Measurements from ENCODE around the gene VILL. TPM values are rescaled to one million over a fixed set of nuclear protein-coding genes. Genes with fewer than 3 reads are reported as not detected.

VILL gene
- total RNA-seq, 1 donor from 2014 or later, result 121 TPM

DNA sequence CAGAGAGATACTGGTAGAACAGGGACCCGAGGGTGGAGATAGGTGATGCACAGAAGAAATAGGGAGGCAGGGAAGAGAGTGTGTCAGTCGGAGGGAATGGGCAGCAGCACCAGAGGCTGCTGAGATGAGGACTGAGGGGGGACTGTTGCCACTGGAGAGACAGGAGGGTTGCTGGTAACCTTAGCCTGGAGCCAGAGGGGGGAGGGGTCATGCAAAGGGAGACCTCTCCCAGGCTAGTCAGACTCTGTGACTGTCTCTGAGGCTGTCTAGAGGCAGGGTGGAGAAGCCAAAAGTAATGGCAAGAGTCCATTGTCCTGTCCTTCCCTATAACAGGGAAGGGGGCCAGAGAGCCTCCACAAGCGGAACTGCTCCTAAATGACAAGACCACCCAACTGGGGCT lies 46.3 kb downstream of the VILL start:
- no peaks in the 10 kb centered on the region for H3K36me3 ChIP-seq (ENCODE audit: control insufficient read depth, insufficient read depth, low read length)
- DNase-seq (ENCODE audit: low read depth) (no peak), FAIRE-seq (no peak)
- TF ChIP-seq, protein P1, sequence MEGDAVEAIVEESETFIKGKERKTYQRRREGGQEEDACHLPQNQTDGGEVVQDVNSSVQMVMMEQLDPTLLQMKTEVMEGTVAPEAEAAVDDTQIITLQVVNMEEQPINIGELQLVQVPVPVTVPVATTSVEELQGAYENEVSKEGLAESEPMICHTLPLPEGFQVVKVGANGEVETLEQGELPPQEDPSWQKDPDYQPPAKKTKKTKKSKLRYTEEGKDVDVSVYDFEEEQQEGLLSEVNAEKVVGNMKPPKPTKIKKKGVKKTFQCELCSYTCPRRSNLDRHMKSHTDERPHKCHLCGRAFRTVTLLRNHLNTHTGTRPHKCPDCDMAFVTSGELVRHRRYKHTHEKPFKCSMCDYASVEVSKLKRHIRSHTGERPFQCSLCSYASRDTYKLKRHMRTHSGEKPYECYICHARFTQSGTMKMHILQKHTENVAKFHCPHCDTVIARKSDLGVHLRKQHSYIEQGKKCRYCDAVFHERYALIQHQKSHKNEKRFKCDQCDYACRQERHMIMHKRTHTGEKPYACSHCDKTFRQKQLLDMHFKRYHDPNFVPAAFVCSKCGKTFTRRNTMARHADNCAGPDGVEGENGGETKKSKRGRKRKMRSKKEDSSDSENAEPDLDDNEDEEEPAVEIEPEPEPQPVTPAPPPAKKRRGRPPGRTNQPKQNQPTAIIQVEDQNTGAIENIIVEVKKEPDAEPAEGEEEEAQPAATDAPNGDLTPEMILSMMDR (IDR thresholded peaks at IDR 0.05; ENCODE audit: insufficient read depth, low read length, severe bottlenecking), result no peak
- no peak overlapping the region for H3K4me3 ChIP-seq (ENCODE audit: low read depth, low read length)
- H3K27me3 ChIP-seq (ENCODE audit: control insufficient read depth, insufficient read depth, low read length), result no peaks in the 10 kb centered on the region

DNA sequence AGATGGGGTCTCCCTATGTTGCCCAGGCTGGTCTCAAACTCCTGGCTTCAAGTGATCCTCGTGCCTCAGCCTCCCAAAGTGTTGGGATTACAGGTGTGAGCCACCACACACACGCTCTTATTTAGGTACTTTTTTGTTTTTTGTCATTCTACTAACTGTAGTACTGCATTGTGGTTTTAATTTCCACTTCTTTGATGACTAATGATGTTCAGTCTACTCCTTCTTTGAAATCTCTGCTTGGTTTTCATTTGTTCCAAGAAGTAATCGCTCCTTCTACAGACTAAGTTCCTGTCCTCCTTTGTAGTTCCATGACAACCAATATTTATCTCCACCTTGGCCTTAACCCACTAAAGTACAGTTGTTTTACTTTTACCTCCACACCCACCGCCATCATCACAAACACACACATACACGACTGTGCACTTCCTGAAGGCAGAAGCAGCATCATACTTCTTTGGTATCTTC lies 47.9 kb downstream of the VILL start:
- FAIRE-seq, result no peak
- H3K4me3 ChIP-seq (ENCODE audit: low read depth, low read length), result no peak overlapping the region
- TF ChIP-seq, protein P1 (IDR thresholded peaks at IDR 0.05; ENCODE audit: insufficient read depth, low read length, severe bottlenecking), result no peak
- DNase-seq (ENCODE audit: low read depth), result peak; percentile 35
- no peaks in the 10 kb centered on the region for H3K36me3 ChIP-seq (ENCODE audit: control insufficient read depth, insufficient read depth, low read length)
- H3K27me3 ChIP-seq (ENCODE audit: control insufficient read depth, insufficient read depth, low read length), result no peaks in the 10 kb centered on the region

DNA sequence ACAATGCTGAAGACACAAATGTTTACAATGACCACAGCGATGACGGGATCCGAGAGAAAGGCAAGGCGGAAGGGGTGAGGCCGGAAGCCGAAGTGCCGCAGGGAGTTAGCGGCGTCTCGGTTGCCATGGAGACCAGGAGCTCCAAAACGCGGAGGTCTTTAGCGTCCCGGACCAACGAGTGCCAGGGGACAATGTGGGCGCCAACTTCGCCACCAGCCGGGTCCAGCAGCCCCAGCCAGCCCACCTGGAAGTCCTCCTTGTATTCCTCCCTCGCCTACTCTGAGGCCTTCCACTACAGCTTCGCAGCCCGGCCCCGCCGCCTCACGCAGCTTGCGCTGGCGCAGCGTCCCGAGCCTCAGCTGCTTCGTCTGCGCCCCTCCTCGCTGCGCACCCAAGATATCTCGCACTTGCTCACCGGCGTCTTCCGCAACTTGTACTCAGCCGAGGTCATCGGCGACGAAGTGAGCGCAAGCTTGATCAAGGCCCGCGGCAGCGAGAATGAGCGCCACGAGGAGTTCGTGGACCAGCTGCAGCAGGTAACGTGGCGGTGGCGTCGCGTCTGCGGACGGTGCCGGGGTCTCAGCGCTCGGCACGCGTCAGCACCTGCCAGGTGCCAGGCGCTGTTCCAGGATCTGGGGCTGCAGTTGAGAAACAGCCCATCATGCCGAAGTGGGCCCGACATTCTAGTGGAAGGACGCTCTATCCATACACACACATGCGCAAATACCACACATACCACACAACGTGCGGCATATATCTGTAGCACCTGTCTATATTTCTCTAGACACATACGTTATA lies 48.7 kb downstream of the VILL start, which contains the start of gene DLEC1:
TSS of gene DLEC1 (plus strand) at position 108 of the 798 bp plus-strand sequence. CDS start at position 126, 18 bp downstream.
- H3K27me3 ChIP-seq (ENCODE audit: control insufficient read depth, insufficient read depth, low read length), result no peaks in the 10 kb centered on the region
- DNase-seq (ENCODE audit: low read depth) (peak; percentile 76), FAIRE-seq (no peak)
- H3K4me3 ChIP-seq (ENCODE audit: low read depth, low read length), result peak within 1 kb of the TSS; percentile 35
- TF ChIP-seq, protein P1 (IDR thresholded peaks at IDR 0.05; ENCODE audit: insufficient read depth, low read length, severe bottlenecking), result no peak
- no peaks in the 10 kb centered on the region for H3K36me3 ChIP-seq (ENCODE audit: control insufficient read depth, insufficient read depth, low read length)

DNA sequence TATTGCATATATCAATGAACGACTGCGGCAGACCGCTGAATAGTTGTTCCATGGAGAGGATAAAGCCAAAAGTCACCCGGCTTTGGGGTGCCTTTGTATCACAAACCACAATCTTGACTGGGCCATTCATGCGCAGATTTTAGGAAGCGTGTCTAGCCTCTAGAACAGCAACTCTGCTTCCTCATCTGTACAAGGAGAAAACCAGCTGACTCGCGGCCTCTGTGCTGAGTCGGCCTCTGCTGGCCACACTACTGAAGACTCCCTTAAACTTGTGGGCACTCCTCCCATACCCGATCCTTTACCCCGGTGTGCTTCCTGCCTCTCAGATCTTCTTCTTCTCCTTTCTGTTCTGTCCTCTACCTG lies 49.3 kb downstream of the VILL start:
- TF ChIP-seq, protein P1 (IDR thresholded peaks at IDR 0.05; ENCODE audit: insufficient read depth, low read length, severe bottlenecking), result peak; percentile 47
- no peaks in the 10 kb centered on the region for H3K27me3 ChIP-seq (ENCODE audit: control insufficient read depth, insufficient read depth, low read length)
- no peak overlapping the region for H3K4me3 ChIP-seq (ENCODE audit: low read depth, low read length)
- FAIRE-seq, result no peak
- no peaks in the 10 kb centered on the region for H3K36me3 ChIP-seq (ENCODE audit: control insufficient read depth, insufficient read depth, low read length)
- DNase-seq (ENCODE audit: low read depth), result peak; percentile 48

DNA sequence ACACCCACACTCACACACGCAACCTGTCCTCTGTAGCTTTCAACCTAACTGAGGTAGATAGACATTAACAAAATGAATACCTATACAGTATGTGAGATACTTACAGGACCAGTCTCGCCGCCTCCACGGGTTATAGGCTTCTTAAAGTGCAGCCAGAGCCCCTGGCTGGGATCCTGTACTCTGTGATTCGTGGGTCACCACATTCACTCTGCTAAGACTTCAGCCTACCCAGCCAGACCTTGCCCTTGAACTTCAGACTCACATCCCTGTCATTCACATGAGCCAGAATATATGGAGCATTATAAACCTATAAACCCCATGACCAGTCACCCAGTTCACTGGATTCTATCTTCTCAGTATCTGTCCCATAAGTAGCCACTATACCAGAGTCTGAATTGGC lies 49.8 kb downstream of the VILL start:
- FAIRE-seq, result no peak
- TF ChIP-seq, protein P1 (IDR thresholded peaks at IDR 0.05; ENCODE audit: insufficient read depth, low read length, severe bottlenecking), result no peak
- no peak for DNase-seq (ENCODE audit: low read depth)
- no peaks in the 10 kb centered on the region for H3K36me3 ChIP-seq (ENCODE audit: control insufficient read depth, insufficient read depth, low read length)
- H3K27me3 ChIP-seq (ENCODE audit: control insufficient read depth, insufficient read depth, low read length), result no peaks in the 10 kb centered on the region
- no peak overlapping the region for H3K4me3 ChIP-seq (ENCODE audit: low read depth, low read length)

Measured in bronchial epithelial cell (primary cell).